HL-60 (cell line): ENCODE data around the gene FRRS1.

ENCODE experiments used
- DNase-seq, 2 experiments: peaks; one replicate each; pipeline ENCODE4 v3.0.0-alpha.2; 2010 to 2020; ENCODE audit warnings: low read depth in 1 of 2, low spot score in 1 of 2
- H3K27ac ChIP-seq: fragments of 250-450 bp; sonication (Bioruptor Pico); replicated peaks from 2 replicates; pipeline ENCODE4 v1.5.1; 2020; ENCODE audit warnings: mild to moderate bottlenecking, moderate library complexity
- H3K27me3 ChIP-seq: fragments of 250-450 bp; sonication (Bioruptor Pico); 2 replicates; pipeline ENCODE4 v1.5.1; 2021; ENCODE audit warnings: mild to moderate bottlenecking, moderate library complexity; ENCODE audit not compliant: insufficient read depth, poor library complexity, severe bottlenecking
- H3K4me3 ChIP-seq: replicated peaks from 2 replicates; pipeline ENCODE4 v1.5.1; 2011; ENCODE audit warnings: mild to moderate bottlenecking, control low read depth, low read length; ENCODE audit not compliant: insufficient read depth
- CTCF ChIP-seq: IDR thresholded peaks from one replicate; pipeline ENCODE4 v1.5.1; 2011; ENCODE audit warnings: low read length, control low read depth, inconsistent platforms; ENCODE audit not compliant: insufficient read depth
- GABPA ChIP-seq: IDR thresholded peaks from 2 replicates; pipeline ENCODE4 v1.6.1; 2012; ENCODE audit warnings: low read depth
- POLR2AphosphoS5 ChIP-seq: IDR thresholded peaks from 2 replicates; pipeline ENCODE4 v1.6.1; 2012; ENCODE audit warnings: low read depth
- SPI1 ChIP-seq: IDR thresholded peaks from 2 replicates; pipeline ENCODE4 v1.6.1; 2012; ENCODE audit warnings: low read depth, mild to moderate bottlenecking, borderline replicate concordance
- TF ChIP-seq, protein P1 (sequence below): IDR thresholded peaks from 2 replicates; pipeline ENCODE4 v1.6.1; 2012; ENCODE audit warnings: low read depth; ENCODE audit not compliant: insufficient replicate concordance

Gene FRRS1

GRCh38 chr1:99756598-99756997, 9.8 kb downstream of the FRRS1 start:
- no peaks in the 10 kb centered on the region for H3K27me3 ChIP-seq
- H3K27ac ChIP-seq: no peak overlapping the region
- H3K4me3 ChIP-seq: no peak overlapping the region
- no peak for DNase-seq
- TF ChIP-seq SPI1 (no peak), POLR2AphosphoS5 (no peak), CTCF (no peak), GABPA (no peak)
- TF ChIP-seq, protein P1, sequence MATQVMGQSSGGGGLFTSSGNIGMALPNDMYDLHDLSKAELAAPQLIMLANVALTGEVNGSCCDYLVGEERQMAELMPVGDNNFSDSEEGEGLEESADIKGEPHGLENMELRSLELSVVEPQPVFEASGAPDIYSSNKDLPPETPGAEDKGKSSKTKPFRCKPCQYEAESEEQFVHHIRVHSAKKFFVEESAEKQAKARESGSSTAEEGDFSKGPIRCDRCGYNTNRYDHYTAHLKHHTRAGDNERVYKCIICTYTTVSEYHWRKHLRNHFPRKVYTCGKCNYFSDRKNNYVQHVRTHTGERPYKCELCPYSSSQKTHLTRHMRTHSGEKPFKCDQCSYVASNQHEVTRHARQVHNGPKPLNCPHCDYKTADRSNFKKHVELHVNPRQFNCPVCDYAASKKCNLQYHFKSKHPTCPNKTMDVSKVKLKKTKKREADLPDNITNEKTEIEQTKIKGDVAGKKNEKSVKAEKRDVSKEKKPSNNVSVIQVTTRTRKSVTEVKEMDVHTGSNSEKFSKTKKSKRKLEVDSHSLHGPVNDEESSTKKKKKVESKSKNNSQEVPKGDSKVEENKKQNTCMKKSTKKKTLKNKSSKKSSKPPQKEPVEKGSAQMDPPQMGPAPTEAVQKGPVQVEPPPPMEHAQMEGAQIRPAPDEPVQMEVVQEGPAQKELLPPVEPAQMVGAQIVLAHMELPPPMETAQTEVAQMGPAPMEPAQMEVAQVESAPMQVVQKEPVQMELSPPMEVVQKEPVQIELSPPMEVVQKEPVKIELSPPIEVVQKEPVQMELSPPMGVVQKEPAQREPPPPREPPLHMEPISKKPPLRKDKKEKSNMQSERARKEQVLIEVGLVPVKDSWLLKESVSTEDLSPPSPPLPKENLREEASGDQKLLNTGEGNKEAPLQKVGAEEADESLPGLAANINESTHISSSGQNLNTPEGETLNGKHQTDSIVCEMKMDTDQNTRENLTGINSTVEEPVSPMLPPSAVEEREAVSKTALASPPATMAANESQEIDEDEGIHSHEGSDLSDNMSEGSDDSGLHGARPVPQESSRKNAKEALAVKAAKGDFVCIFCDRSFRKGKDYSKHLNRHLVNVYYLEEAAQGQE: no peak

DNA sequence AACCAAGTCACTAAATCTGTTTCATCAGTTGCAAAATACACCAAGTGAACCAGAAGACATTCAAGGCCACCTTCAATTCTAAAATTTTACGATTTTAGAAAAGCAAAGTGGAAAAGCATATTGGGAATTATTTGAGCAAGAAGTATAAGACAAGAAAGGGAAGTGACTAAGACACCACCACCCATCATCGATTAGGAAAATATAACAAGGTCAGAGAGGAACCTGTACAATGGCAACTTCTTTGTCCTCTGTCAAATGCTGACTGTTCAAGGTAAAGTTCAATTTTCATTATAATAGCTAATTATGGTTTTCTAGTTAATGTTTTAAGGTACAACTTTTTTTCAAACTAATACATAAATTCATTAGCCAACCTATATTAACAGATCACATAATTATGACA, 10.8 kb downstream of the FRRS1 start:
- H3K27me3 ChIP-seq: no peaks in the 10 kb centered on the region
- no peak for TF ChIP-seq CTCF
- peak; percentile 45; the same call in 1 of the 2 replicates for TF ChIP-seq SPI1
- no peak for TF ChIP-seq POLR2AphosphoS5
- TF ChIP-seq, protein P1: no peak
- TF ChIP-seq GABPA: no peak
- no peak overlapping the region for H3K4me3 ChIP-seq
- no peak overlapping the region for H3K27ac ChIP-seq
- no peak for DNase-seq

DNA sequence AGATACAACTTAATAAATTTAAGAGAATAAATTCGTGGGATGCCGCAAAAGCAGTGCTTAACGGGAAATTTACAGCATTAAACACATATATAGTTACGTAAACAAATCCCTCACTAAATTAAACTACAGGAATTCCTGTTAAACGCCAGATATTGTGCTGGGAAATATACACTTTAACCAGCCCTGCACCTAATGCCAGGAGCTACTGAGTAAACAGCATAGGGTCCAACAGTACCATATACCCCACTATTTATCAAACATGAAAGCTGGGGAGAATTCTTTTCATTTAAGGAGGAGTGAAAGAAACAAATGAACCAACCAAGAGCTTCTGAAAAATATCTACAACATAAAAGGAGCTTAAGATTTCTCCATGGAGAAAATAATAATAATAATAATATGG, 11.7 kb downstream of the FRRS1 start:
- Histone ChIP-seq H3K27ac (no peak overlapping the region), H3K4me3 (no peak overlapping the region), H3K27me3 (no peaks in the 10 kb centered on the region)
- TF ChIP-seq, protein P1: no peak
- TF ChIP-seq SPI1 (no peak), POLR2AphosphoS5 (no peak), CTCF (no peak), GABPA (no peak)
- DNase-seq: no peak
